Dedifferentiated amniotic fluid mesenchymal stem cell (primary cell): ENCODE measurements around the gene ADAMTSL1.

Source experiments
- DNase-seq: peaks from one replicate; pipeline ENCODE4 v3.0.0-alpha.2; 2016; ENCODE audit errors: extremely low spot score

The ADAMTSL1 gene

GRCh38 chr9:18739641-18740318 is 265.8 kb downstream of the ADAMTSL1 start:
- no peak for DNase-seq

- DNase-seq: no peak
Observed at GRCh38 chr9:18741359-18741758, 267.4 kb downstream of the ADAMTSL1 start.

- no peak for DNase-seq
Observed at GRCh38 chr9:18741945-18742344, 268.0 kb downstream of the ADAMTSL1 start.

- DNase-seq: no peak
Observed at GRCh38 chr9:18743421-18743820, 269.5 kb downstream of the ADAMTSL1 start.

- no peak for DNase-seq
Observed at GRCh38 chr9:18743971-18744370, 270.0 kb downstream of the ADAMTSL1 start.

GRCh38 chr9:18745710-18746109 is 271.8 kb downstream of the ADAMTSL1 start:
- DNase-seq: no peak

- no peak for DNase-seq
Observed at GRCh38 chr9:18746631-18747030, 272.7 kb downstream of the ADAMTSL1 start.

GRCh38 chr9:18747595-18747994 is 273.6 kb downstream of the ADAMTSL1 start:
- no peak for DNase-seq

GRCh38 chr9:18748251-18748701 is 274.3 kb downstream of the ADAMTSL1 start:
- no peak for DNase-seq

- DNase-seq: no peak
Observed at GRCh38 chr9:18749711-18750110, 275.8 kb downstream of the ADAMTSL1 start.

GRCh38 chr9:18753904-18754303 is 280.0 kb downstream of the ADAMTSL1 start:
- DNase-seq: no peak

- no peak for DNase-seq
Observed at GRCh38 chr9:18754537-18754936, 280.6 kb downstream of the ADAMTSL1 start.

- no peak for DNase-seq
Observed at GRCh38 chr9:18755263-18755662, 281.3 kb downstream of the ADAMTSL1 start.

- no peak for DNase-seq
Observed at GRCh38 chr9:18756712-18757125, 282.8 kb downstream of the ADAMTSL1 start.

- no peak for DNase-seq
Observed at GRCh38 chr9:18759827-18760226, 285.9 kb downstream of the ADAMTSL1 start.

GRCh38 chr9:18761742-18762300 is 287.9 kb downstream of the ADAMTSL1 start:
- no peak for DNase-seq

- peak; percentile 28 for DNase-seq
Observed at GRCh38 chr9:18766989-18767550, 293.1 kb downstream of the ADAMTSL1 start.

GRCh38 chr9:18768951-18769622 is 295.1 kb downstream of the ADAMTSL1 start:
- DNase-seq: no peak

GRCh38 chr9:18770131-18770908 is 296.4 kb downstream of the ADAMTSL1 start:
- no peak for DNase-seq

GRCh38 chr9:18771011-18771410 is 297.1 kb downstream of the ADAMTSL1 start:
- no peak for DNase-seq

GRCh38 chr9:18771763-18772162 is 297.8 kb downstream of the ADAMTSL1 start:
- DNase-seq: no peak

GRCh38 chr9:18775241-18775640 is 301.3 kb downstream of the ADAMTSL1 start:
- DNase-seq: no peak
